H1 (cell line): ENCODE measurements around the gene PDE4B.

Experiments used
- ASH2L ChIP-seq: fragments of 200-600, 300-600 bp; sonication (generic); IDR thresholded peaks from one replicate; pipeline ENCODE4 v1.7.1; 2017; ENCODE audit warnings: low read length
- EP300 ChIP-seq, 2 experiments: IDR thresholded peaks; 1 replicate in 1 of 2; 2 replicates in 1 of 2; pipeline ENCODE4 v1.6.1; 2011 to 2012; ENCODE audit warnings: low read depth in 2 of 2, low read length in 2 of 2, mild to moderate bottlenecking in 2 of 2, borderline replicate concordance in 1 of 2, inconsistent platforms in 1 of 2, moderate library complexity in 1 of 2
- GABPA ChIP-seq: IDR thresholded peaks from 2 replicates; pipeline ENCODE4 v1.6.1; 2011; ENCODE audit warnings: mild to moderate bottlenecking, low read length, moderate library complexity, borderline replicate concordance; ENCODE audit not compliant: insufficient read depth
- HDAC6 ChIP-seq: IDR thresholded peaks from one replicate; pipeline ENCODE4 v1.7.1; 2012; ENCODE audit warnings: low read depth, mild to moderate bottlenecking, inconsistent platforms, low read length, moderate library complexity
- MAFK ChIP-seq: IDR thresholded peaks from 2 replicates; pipeline ENCODE4 v1.6.1; 2012; ENCODE audit warnings: low read depth, mild to moderate bottlenecking, improper control_type of control experiment, low read length
- POLR2A ChIP-seq, 2 experiments: IDR thresholded peaks; 1 replicate in 1 of 2; 2 replicates in 1 of 2; pipeline ENCODE4 v1.6.1; 2011; ENCODE audit warnings: low read depth in 2 of 2, low read length in 2 of 2, mild to moderate bottlenecking in 2 of 2; ENCODE audit errors: control extremely low read depth in 1 of 2
- RAD21 ChIP-seq, 2 experiments: IDR thresholded peaks in 1 of 2; conservative IDR thresholded peaks in 1 of 2; 2 replicates each; pipeline ENCODE4 v1.6.1; 2011; ENCODE audit warnings: low read depth in 2 of 2, low read length in 2 of 2, improper control_type of control experiment in 1 of 2, inconsistent platforms in 1 of 2, mild to moderate bottlenecking in 1 of 2, moderate library complexity in 1 of 2
- TAF1 ChIP-seq: IDR thresholded peaks from 2 replicates; pipeline ENCODE4 v1.6.1; 2011; ENCODE audit warnings: mild to moderate bottlenecking, low read depth, low read length
- TAF7 ChIP-seq: optimal IDR thresholded peaks from 2 replicates; pipeline ENCODE3; 2011; ENCODE audit warnings: low read depth, mild to moderate bottlenecking, inconsistent platforms, low read length, moderate library complexity, borderline replicate concordance
- TF ChIP-seq, protein P1 (sequence below), 3 experiments: IDR thresholded peaks; 1 replicate in 2 of 3; 2 replicates in 1 of 3; pipeline versions ENCODE4 v1.5.1 to v1.6.1; 2011; ENCODE audit warnings: low read length in 3 of 3, mild to moderate bottlenecking in 3 of 3, inconsistent platforms in 2 of 3, low read depth in 1 of 3, moderate library complexity in 1 of 3; ENCODE audit not compliant: insufficient read depth in 1 of 3; ENCODE audit errors: control extremely low read depth in 1 of 3

DNA sequence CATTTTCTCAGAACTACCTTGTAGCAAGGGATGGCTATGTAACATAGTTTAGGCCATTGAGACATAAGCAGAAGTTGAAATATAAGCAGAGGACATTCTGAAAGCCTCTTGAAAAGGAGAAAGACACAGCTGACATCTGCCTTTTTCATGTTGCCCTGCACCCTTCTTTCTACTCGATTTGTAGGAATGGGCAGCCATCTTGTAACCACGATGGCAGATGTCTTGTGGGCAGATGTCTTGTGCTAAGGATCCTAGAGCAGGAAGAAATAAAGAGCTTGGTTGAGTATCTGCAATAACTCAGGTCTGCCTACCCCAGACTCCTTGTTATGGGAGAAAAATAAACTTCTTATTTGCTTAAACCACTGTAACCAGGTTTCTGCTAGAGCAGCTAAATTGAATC lies 351.0 kb downstream of the PDE4B start:
- TF ChIP-seq TAF7 (no peak), TAF1 (no peak), RAD21 (IDR thresholded peaks at IDR 0.05 in 1 of 2, conservative IDR thresholded peaks at IDR 0.05 in 1 of 2; ENCODE audit: low read depth in 2 of 2, low read length in 2 of 2) (no peak), MAFK (no peak), ASH2L (no peak), POLR2A (IDR thresholded peaks at IDR 0.05; ENCODE audit: control extremely low read depth in 1 of 2, low read depth in 2 of 2, low read length in 2 of 2) (no peak), EP300 (IDR thresholded peaks at IDR 0.05; ENCODE audit: borderline replicate concordance in 1 of 2, low read depth in 2 of 2, low read length in 2 of 2) (no peak), HDAC6 (no peak), GABPA (no peak)
- TF ChIP-seq, protein P1, sequence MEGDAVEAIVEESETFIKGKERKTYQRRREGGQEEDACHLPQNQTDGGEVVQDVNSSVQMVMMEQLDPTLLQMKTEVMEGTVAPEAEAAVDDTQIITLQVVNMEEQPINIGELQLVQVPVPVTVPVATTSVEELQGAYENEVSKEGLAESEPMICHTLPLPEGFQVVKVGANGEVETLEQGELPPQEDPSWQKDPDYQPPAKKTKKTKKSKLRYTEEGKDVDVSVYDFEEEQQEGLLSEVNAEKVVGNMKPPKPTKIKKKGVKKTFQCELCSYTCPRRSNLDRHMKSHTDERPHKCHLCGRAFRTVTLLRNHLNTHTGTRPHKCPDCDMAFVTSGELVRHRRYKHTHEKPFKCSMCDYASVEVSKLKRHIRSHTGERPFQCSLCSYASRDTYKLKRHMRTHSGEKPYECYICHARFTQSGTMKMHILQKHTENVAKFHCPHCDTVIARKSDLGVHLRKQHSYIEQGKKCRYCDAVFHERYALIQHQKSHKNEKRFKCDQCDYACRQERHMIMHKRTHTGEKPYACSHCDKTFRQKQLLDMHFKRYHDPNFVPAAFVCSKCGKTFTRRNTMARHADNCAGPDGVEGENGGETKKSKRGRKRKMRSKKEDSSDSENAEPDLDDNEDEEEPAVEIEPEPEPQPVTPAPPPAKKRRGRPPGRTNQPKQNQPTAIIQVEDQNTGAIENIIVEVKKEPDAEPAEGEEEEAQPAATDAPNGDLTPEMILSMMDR (IDR thresholded peaks at IDR 0.05; ENCODE audit: control extremely low read depth in 1 of 3, insufficient read depth in 1 of 3, low read depth in 1 of 3, low read length in 3 of 3), result no peak
